Measurements from ENCODE around the gene KCNN3.

GRCh38 chr1:154864189-154864975, 5.7 kb downstream of the KCNN3 start:
- TF ChIP-seq CTCF (IDR thresholded peaks at IDR 0.05) (no peak), ZFX (IDR thresholded peaks at IDR 0.05; ENCODE audit: borderline replicate concordance) (no peak)
